Vagina (tissue), 2 donors: ENCODE data around the gene PLEKHG2. TPM values are rescaled to one million over a fixed set of nuclear protein-coding genes. Genes with fewer than 3 reads are reported as not detected.
"Not testable (repeated sequence)": the region's sequence is repeated elsewhere in the genome, so short reads cannot be mapped to it uniquely, and the experiment has no call there.

Source experiments
- DNase-seq, 2 donors: peaks; one replicate each; pipeline ENCODE4 v3.0.0-alpha.2; 2017; ENCODE audit errors: extremely low spot score in 2 of 2
- H3K27ac ChIP-seq: fragments of 200-600 bp; sonication (generic); one replicate; pipeline ENCODE4 v1.5.1; 2019
- H3K27me3 ChIP-seq: fragments of 200-600 bp; sonication (generic); one replicate; pipeline ENCODE4 v1.5.1; 2019
- H3K36me3 ChIP-seq, 2 donors: fragments of 200-600 bp; sonication (generic); one replicate each; pipeline ENCODE4 v1.5.1; 2017 to 2019
- H3K4me1 ChIP-seq: fragments of 200-600 bp; sonication (generic); one replicate; pipeline ENCODE4 v1.5.1; 2019
- H3K4me3 ChIP-seq, 2 donors: fragments of 200-600 bp; sonication (generic); 1 replicate in 1 of 2; 2 replicates in 1 of 2; pipeline ENCODE4 v1.5.1; 2016 to 2019
- H3K9me3 ChIP-seq: fragments of 200-600 bp; sonication (generic); one replicate; pipeline ENCODE4 v1.5.1; 2019
- CTCF ChIP-seq, 3 experiments: fragments of 450-650 bp in 2 of 3; fragments of 200-600 bp in 1 of 3; sonication (generic) in 1 of 3; IDR thresholded peaks; one replicate each; pipeline ENCODE4 v1.5.1; 2017 to 2019; ENCODE audit warnings: antibody characterized with exemption in 3 of 3, mild to moderate bottlenecking in 2 of 3, moderate library complexity in 2 of 3
- POLR2A ChIP-seq, 2 donors: fragments of 450-650 bp; IDR thresholded peaks; one replicate each; pipeline ENCODE4 v1.6.1; 2017; ENCODE audit warnings: antibody characterized with exemption in 2 of 2, mild to moderate bottlenecking in 2 of 2, moderate library complexity in 2 of 2
- POLR2AphosphoS5 ChIP-seq, 2 donors: sonication (generic); formaldehyde crosslinking; IDR thresholded peaks; one replicate each; pipeline ENCODE4 v1.9.0; 2017; ENCODE audit warnings: antibody characterized with exemption in 2 of 2, mild to moderate bottlenecking in 2 of 2, low read depth in 1 of 2; ENCODE audit not compliant: insufficient read depth in 1 of 2
- intact Hi-C: fragments of 100-400 bp; cut with DNase I; formaldehyde crosslinking; loops from one replicate; pipeline ENCODE4 v1.15.1; 2023
- total RNA-seq: library from RNA; depleted of rRNA; stranded (reverse); fragments of >200 nt; gene quantifications from one replicate; pipeline ENCODE4 v1.2.3, GENCODE V29; 2016

The PLEKHG2 gene
- total RNA-seq, 1 donor from 2014 or later: 18.9 TPM

- H3K27ac ChIP-seq: no peak overlapping the region
- no peaks in the 10 kb centered on the region for H3K9me3 ChIP-seq
- TF ChIP-seq CTCF (IDR thresholded peaks at IDR 0.05): no peak
- intact Hi-C loops: no loop called here
- H3K4me1 ChIP-seq: peaks cover 12% of the 10 kb centered on the region
- H3K4me3 ChIP-seq: no peak overlapping the region
- no peaks in the 10 kb centered on the region for H3K27me3 ChIP-seq
- no peak for DNase-seq
- peaks cover 4 to 69% of the 10 kb centered on the region in 2 donors for H3K36me3 ChIP-seq
Observed at GRCh38 chr19:39377373-39378362, 34.8 kb upstream of the PLEKHG2 start.

- peaks cover 4 to 81% of the 10 kb centered on the region in 2 donors for H3K36me3 ChIP-seq
- H3K9me3 ChIP-seq, H3K4me1 ChIP-seq, H3K4me3 ChIP-seq, H3K27ac ChIP-seq, intact Hi-C loops, H3K27me3 ChIP-seq, DNase-seq: not testable (repeated sequence)
Observed at GRCh38 chr19:39379366-39379765, 33.1 kb upstream of the PLEKHG2 start.

GRCh38 chr19:39379865-39380396 is 32.5 kb upstream of the PLEKHG2 start:
- no peak overlapping the region for H3K27ac ChIP-seq
- TF ChIP-seq POLR2A (IDR thresholded peaks at IDR 0.05) (no peak), CTCF (IDR thresholded peaks at IDR 0.05) (no peak), POLR2AphosphoS5 (IDR thresholded peaks at IDR 0.05; ENCODE audit: insufficient read depth in 1 of 2, low read depth in 1 of 2) (no peak)
- H3K36me3 ChIP-seq: peaks cover 4 to 82% of the 10 kb centered on the region in 2 donors
- intact Hi-C loops: no loop called here
- DNase-seq: no peak
- no peaks in the 10 kb centered on the region for H3K4me1 ChIP-seq
- H3K27me3 ChIP-seq: no peaks in the 10 kb centered on the region
- no peak overlapping the region for H3K4me3 ChIP-seq
- no peaks in the 10 kb centered on the region for H3K9me3 ChIP-seq

- H3K4me1 ChIP-seq: no peaks in the 10 kb centered on the region
- no peak for TF ChIP-seq POLR2AphosphoS5 (IDR thresholded peaks at IDR 0.05; ENCODE audit: insufficient read depth in 1 of 2, low read depth in 1 of 2)
- no peak for TF ChIP-seq POLR2A (IDR thresholded peaks at IDR 0.05)
- TF ChIP-seq CTCF (IDR thresholded peaks at IDR 0.05): no peak
- H3K27ac ChIP-seq: no peak overlapping the region
- peaks cover 4 to 86% of the 10 kb centered on the region in 2 donors for H3K36me3 ChIP-seq
- DNase-seq: no peak
- no peaks in the 10 kb centered on the region for H3K27me3 ChIP-seq
- no peaks in the 10 kb centered on the region for H3K9me3 ChIP-seq
- intact Hi-C loops: no loop called here
- H3K4me3 ChIP-seq: no peak overlapping the region
Observed at GRCh38 chr19:39380521-39381502, 31.7 kb upstream of the PLEKHG2 start.

GRCh38 chr19:39381910-39382611 is 30.4 kb upstream of the PLEKHG2 start:
- H3K27ac ChIP-seq: no peak overlapping the region
- H3K27me3 ChIP-seq: no peaks in the 10 kb centered on the region
- H3K4me3 ChIP-seq: no peak overlapping the region
- intact Hi-C loops: no loop called here
- DNase-seq: no peak
- TF ChIP-seq CTCF (IDR thresholded peaks at IDR 0.05): no peak
- no peak for TF ChIP-seq POLR2AphosphoS5 (IDR thresholded peaks at IDR 0.05; ENCODE audit: insufficient read depth in 1 of 2, low read depth in 1 of 2)
- no peak for TF ChIP-seq POLR2A (IDR thresholded peaks at IDR 0.05)
- H3K9me3 ChIP-seq: no peaks in the 10 kb centered on the region
- peaks cover 4 to 85% of the 10 kb centered on the region in 2 donors for H3K36me3 ChIP-seq
- no peaks in the 10 kb centered on the region for H3K4me1 ChIP-seq
